ENCODE measurements around the gene PRODH.
"Not testable (repeated sequence)": the region's sequence is repeated elsewhere in the genome, so short reads cannot be mapped to it uniquely, and the experiment has no call there.

The PRODH gene

GRCh38 chr22:18968011-18968749 lies 32.1 kb upstream of the PRODH start:
- no peak for DNase-seq

- DNase-seq, result not testable (repeated sequence)
Measured at GRCh38 chr22:18967391-18968010, 31.4 kb upstream of the PRODH start.

DNA sequence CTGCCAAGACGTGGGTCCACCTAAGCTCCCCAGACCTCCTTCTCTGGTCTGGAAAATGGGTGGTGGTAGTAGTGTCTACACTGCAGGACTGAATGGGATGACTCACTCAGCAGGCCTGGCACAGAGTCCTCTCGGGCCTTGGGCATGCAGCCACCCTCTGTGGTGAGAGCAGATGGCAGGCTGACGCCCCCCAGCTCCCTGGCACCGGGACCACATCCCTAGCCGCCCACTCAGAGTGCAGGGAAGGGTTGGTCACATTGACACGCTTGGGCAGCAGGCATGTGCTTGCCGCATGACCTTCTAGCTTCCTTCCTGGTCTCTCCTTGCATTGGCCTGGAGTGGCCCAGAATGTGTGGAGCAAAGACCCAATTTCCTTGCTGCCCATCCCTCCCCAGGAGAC lies 30.7 kb upstream of the PRODH start:
- no peak for DNase-seq

DNA sequence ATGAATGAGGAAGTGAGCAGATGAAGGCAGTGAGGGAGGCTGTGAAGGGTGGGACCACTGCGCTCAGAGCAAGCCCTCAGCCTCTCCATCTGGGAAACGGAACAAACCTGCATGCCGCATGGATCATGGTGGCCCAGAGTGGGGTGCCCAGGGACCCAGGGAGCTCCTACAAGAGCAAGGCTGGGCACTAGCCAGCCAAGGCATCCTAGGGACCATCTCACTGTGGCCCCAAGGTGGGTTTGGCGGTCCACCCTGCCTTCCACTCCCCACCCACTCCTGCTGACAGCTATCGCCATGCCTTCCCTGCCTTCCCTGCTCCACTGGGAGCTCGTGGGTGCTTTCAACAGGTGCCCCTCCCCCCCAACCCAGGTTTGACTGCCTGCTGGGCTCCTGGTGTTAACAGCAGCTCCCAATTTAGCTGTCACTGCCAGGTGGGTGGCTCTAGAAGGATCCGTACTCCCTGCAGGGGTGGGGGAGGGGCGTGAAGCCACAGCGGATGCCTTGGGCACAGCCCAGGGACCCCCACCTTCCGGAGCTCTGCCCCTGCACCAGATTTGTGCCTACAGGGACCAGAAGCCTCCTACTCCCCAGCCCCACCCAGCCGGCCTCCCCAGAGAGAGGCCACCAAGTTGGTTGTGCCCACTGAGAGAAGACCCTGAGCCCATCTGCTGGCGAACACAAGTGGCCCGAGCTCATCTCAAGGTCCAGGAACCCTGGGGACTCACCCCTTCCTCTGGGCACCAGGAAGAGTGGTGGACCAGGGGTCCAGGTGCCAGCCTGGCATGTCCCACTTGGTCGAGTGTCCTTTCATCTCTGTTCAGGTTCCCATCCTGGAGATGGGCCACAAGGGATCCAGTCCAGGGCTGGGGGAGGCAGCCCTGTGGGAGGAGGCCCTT lies 29.7 kb upstream of the PRODH start:
- DNase-seq, result no peak

DNA sequence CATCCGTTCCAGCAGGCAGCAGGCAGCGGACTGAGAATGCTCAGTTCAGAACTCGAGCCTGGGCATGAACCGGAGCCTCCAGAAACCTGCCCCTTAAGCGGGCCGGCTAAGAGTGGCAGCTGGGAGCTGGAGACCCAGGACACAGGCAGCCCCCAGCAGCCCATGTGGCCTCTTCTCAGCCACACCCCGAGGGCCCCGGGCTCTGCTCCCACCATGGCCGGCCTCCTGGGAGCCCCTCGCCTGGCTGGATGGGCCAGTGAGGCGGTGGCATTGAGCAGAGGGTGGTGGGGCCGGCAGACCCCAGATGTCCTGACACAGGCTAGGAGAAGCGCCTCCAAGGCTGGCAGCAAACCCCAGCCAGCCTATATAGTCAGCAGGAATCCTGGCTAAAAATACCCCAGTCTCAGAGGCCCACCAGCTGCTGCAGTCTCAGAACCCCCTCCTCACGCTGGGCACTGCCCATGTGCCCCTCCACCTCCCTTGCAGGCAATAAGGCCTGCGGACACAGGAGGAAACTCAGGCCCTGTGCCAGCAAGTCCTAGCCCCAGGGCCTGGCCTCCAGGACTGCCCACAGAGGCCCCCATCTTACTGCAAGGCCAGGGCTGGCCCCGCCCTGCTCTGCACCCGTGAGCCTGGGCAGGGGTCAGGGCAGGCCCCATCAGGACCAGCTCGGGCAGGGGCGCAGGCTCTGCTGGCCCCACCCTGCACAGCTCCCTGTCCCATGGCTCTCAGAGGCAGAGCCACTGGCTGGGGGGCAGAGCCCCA lies 28.6 kb upstream of the PRODH start:
- not testable (repeated sequence) for DNase-seq

DNA sequence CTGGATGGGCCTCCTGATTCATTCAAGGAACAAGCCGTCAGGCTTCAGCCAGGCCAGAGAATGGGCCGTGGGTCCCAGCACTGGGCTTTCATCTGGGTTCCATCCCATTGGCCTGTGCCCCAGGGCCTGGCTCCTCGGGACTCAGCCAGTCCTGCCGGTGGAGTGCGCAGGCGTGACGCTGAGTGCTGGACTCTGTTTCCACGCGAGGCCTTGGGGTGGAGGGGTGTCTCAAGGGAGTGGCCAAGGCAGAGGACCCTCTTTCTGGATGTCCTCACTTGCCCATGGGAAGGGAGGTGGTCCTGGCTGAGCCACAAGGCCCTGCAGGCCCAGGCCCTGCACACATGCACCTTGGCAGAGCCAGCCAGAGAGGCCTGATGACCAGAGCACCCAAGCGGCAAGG lies 28.0 kb upstream of the PRODH start:
- not testable (repeated sequence) for DNase-seq

DNA sequence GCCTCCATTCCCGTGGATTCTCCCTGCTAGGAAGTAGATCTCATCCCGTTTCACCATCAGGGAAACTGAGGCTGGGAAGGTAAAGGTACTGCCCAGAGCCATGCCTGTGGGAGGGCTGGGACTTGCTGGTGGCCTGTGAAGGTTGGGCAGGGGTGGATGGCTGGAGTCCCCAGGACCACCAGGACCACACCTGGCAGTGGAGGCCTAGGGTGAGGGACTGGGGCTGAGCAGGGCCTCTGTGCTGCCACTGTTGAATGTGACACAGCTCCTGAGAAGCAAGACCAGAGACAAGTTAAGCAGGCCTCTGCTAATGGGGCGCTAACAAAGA lies 26.2 kb upstream of the PRODH start:
- no peak for DNase-seq

GRCh38 chr22:18961632-18962307 lies 25.7 kb upstream of the PRODH start:
- DNase-seq, result not testable (repeated sequence)

GRCh38 chr22:18961201-18961600 lies 25.1 kb upstream of the PRODH start:
- not testable (repeated sequence) for DNase-seq

GRCh38 chr22:18960166-18960820 lies 24.2 kb upstream of the PRODH start:
- not testable (repeated sequence) for DNase-seq

GRCh38 chr22:18959741-18960140 lies 23.6 kb upstream of the PRODH start:
- DNase-seq, result not testable (repeated sequence)

DNA sequence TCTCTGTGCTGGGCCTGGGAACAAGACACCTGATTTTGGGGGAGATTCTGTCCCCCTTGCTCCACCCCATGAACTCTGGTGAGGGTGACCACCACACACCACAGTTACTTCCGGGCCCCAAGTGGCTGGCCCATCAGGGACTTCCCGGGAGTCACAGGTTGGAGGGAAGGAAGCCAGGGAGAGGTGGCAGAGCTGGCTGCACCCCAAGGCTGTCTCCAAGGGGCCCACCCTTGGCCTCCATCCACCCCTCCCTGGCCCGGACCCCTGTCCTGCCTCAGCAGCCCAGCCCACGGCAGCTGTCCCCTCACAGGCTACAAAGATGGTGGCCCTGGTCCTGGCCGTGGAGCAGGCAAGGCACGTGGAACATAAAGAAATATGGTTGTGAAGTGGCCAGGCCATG lies 23.2 kb upstream of the PRODH start:
- DNase-seq, result not testable (repeated sequence)

- DNase-seq, result not testable (repeated sequence)
Measured at GRCh38 chr22:18958738-18959137, 22.6 kb upstream of the PRODH start.

- DNase-seq, result not testable (repeated sequence)
Measured at GRCh38 chr22:18958321-18958705, 22.2 kb upstream of the PRODH start.

DNA sequence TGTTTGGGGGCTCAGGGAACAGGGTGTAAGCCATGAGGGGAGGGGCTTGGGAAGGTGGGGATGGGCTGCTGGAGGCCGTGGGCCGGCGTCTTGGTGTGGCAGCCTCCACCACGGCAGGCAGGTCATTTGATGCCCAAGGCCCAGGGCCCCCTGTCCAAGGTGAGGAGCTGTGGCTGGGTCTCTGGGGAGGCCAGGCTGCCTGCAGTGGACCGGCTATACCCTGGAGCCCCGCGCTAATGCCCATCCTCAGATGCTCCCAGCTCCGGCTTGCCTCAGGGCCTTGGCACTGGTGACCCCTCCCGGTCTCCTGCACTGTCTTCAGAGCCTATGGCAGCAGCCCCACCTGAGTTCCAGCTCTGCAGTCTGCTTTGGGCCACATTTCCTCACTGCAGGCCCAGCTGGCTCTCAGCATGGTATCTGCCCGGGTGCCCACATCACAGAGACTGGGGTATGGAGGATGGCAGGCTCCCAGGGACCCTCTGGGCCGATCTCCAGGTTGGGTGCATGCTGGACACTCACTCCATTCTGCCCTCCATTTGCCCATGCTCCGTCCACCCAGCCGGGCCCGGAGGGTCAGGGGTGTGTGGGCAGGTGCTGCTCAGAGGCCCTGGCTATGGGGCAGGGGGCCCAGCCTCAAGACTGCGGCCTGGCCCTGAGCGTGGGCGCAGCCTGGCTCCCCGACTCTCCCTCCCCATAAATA lies 21.7 kb upstream of the PRODH start:
- not testable (repeated sequence) for DNase-seq

DNA sequence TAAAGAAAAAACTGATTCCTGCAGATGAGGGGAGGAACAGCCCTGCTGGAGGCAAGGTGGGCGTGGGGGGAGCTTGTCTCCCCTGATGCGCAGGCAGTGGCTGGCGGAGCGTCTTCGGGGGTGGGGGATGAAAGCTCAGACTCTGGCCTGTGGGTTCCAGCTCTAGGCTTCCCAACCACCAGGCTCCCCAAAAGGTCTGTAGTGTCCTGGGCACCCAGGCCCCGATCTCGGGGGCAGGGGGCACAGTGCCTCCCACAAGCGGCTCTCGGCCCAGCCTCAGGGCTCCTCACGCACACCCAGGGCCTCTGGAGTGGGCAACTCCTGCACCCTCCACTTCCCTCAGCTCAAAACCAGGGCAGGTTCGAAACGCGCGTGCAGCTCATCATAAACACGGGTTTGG lies 20.9 kb upstream of the PRODH start:
- not testable (repeated sequence) for DNase-seq

- DNase-seq, result not testable (repeated sequence)
Measured at GRCh38 chr22:18956121-18956895, 20.2 kb upstream of the PRODH start.

GRCh38 chr22:18955696-18956095 lies 19.6 kb upstream of the PRODH start:
- DNase-seq, result no peak

GRCh38 chr22:18954990-18955571 lies 19.0 kb upstream of the PRODH start:
- no peak for DNase-seq

Measured in stimulated activated naive CD4-positive, alpha-beta T cell (primary cell).